HG03025 (cell line): ENCODE results near the gene TEKT4.
"Not testable (repeated sequence)": the region's sequence is repeated elsewhere in the genome, so short reads cannot be mapped to it uniquely, and the experiment has no call there.

Experiments used
- ATAC-seq: cut with Tn5 transposase; IDR thresholded peaks from one replicate; pipeline ENCODE4 v1.9.1; 2021; ENCODE audit warnings: mild to moderate bottlenecking, moderate library complexity; ENCODE audit not compliant: unreplicated experiment, low FRiP score

TEKT4 gene

GRCh38 chr2:94875064-94875819, 4.0 kb downstream of the TEKT4 start:
- ATAC-seq = no peak

- ATAC-seq = no peak
Observed at GRCh38 chr2:94875820-94876522, 4.7 kb downstream of the TEKT4 start.

GRCh38 chr2:94876523-94876863, 5.3 kb downstream of the TEKT4 start:
- no peak for ATAC-seq

- no peak for ATAC-seq
Observed at GRCh38 chr2:94877129-94877528, 5.9 kb downstream of the TEKT4 start.

- ATAC-seq = not testable (repeated sequence)
Observed at GRCh38 chr2:94878575-94878974, 7.3 kb downstream of the TEKT4 start.

GRCh38 chr2:94879314-94879981, 8.2 kb downstream of the TEKT4 start:
- no peak for ATAC-seq

GRCh38 chr2:94879982-94880377, 8.8 kb downstream of the TEKT4 start:
- ATAC-seq = no peak

GRCh38 chr2:94880507-94880906, 9.3 kb downstream of the TEKT4 start:
- ATAC-seq = no peak

GRCh38 chr2:94881070-94881469, 9.8 kb downstream of the TEKT4 start:
- ATAC-seq = no peak

- ATAC-seq = no peak
Observed at GRCh38 chr2:94890234-94890633, 19.0 kb downstream of the TEKT4 start.

- ATAC-seq = not testable (repeated sequence)
Observed at GRCh38 chr2:94895273-94895672, 24.0 kb downstream of the TEKT4 start.

- not testable (repeated sequence) for ATAC-seq
Observed at GRCh38 chr2:94906976-94907375, 35.7 kb downstream of the TEKT4 start.

GRCh38 chr2:94923196-94923595, 52.0 kb downstream of the TEKT4 start:
- no peak for ATAC-seq

GRCh38 chr2:94924999-94925398, 53.8 kb downstream of the TEKT4 start:
- not testable (repeated sequence) for ATAC-seq
